Inflammatory macrophage treated with lipopolysaccharide for 1 hour (primary cell): ENCODE results near the gene IGSF3.
"Not testable (repeated sequence)": the region's sequence is repeated elsewhere in the genome, so short reads cannot be mapped to it uniquely, and the experiment has no call there.

Source experiments
- DNase-seq, 2 donors: peaks; one replicate each; pipeline ENCODE4 v3.0.0-alpha.2; 2020 to 2022

IGSF3 gene

DNA sequence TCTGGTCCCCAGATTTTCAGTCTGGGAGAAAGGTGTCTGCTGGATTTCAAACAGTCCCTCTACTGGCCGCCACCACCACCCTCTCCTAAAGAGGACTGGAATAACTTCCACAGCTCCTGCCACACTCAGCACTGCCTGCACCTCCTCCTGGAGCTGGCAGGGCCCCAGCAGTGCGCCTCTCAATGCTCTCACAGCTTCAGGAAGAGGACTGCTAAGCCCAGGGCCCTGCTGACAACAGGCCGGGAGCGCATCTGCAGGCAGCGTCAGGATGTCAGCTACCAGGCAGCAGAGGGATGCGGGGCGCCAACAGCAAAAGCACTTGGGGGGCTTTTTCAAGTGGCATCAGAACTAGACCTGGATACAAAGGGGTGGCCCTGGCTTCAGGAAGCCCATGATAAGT lies 40.2 kb downstream of the IGSF3 start:
- DNase-seq = not testable (repeated sequence)

DNA sequence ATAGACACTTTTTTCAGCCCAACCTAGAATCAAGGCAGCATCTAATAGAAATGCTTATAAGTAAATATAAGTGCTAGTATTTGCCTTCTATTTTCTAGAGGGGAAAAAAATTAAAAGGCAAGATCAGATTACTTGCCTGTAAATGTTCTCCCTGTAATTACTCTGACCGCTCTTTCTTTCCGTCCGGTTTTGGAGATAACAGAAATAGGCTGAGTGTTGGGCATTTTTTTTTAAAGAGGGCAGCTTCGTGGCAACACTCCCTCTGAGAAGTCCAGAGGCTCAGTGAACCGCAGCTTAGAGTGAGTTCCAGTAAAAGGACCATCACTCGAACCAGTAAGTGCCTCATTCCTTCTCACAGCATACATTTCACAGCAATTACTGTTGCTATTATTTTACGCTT lies 40.6 kb downstream of the IGSF3 start:
- not testable (repeated sequence) for DNase-seq

DNA sequence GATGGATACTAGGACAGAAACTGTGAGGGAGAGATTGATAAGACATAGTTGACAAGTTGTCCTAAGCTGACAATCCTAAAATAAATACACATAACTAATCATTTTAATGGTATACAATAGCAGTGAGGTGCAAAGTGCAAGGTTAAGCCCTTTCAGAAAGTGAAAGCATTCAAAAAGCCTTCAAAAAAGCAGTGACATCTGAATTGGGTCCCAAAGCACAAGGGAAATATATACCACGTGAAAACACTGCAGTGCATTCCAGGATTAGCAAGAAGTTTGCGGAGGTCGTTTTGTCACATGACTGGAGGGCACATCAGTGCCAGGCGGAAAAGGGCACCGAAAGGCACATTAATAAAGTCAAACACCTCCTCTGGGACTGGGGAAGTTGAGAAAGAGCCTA lies 42.4 kb downstream of the IGSF3 start:
- DNase-seq = not testable (repeated sequence)

DNA sequence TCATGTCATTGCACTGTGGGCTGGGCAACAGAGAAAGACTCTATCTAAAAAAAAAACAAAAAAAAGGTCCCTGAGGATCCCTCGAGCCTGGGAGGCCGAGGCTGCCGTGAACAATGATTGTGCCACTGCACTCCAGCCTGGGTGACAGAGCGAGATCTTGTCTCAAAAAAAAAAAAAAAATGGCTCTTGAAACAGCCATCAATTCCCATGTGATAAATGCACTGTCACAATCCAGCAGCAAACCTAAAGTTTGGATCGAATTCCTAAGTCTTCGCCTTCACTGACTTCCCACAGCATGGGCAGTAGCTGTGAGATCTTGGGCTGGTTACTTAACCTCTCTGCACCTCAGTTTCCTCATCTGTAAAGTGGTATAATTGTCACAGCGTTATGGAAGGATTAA lies 43.5 kb downstream of the IGSF3 start:
- DNase-seq = no peak

DNA sequence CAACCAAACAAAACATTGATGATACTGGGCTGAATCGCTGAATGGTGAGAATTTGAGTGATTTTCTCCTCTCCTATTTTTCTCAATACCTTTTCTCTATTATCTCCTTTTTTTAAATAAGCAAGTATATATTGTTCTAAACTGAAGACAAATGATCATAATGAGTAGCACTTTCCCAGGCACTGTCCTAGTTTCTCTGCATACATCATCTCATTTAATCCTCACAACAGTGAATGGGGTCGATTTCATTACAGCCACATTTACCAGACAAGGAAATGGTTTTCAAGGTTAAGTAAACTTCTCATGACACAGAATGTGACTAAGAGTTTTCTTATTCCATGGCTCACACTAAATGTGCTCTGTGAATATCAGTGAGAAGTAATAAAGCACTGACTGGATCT lies 45.0 kb downstream of the IGSF3 start:
- not testable (repeated sequence) for DNase-seq

DNA sequence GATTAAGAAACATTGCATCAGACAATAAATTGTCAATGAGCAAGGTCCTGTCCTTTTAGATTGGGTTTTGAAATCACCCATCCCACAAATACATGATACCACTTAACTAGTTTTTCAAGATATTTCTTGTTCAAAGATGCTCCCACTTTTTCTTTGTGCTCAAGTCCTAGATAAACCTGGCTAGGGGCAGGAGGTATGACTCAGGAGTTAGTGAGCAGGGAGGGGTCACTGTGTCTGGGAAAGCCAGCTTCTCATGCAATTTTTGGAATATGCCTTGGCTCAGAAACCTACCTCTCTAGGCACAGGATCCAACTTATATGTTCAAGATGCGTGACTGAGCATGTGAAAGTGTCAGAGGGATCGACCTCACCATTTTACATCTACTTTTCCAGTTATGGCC lies 45.8 kb downstream of the IGSF3 start:
- DNase-seq = not testable (repeated sequence)

DNA sequence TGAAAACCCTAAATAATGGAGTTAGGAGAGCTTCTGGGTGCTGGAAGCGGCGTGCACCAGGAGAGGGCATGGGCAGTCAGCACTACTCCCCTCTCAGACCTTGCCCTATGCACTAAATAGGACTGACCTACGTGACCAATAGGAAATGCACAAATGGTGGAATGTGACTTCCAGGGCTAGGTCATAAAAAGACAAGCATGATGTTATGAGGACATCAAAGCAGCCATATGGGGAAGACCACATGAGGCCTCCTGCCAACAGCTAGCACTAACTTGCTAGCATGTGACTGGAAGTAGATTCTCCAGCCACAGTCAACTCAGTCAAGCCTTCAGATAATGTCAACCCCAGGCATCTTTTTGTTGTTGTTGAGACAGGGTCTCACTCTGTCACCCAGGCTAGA lies 47.1 kb downstream of the IGSF3 start:
- not testable (repeated sequence) for DNase-seq

DNA sequence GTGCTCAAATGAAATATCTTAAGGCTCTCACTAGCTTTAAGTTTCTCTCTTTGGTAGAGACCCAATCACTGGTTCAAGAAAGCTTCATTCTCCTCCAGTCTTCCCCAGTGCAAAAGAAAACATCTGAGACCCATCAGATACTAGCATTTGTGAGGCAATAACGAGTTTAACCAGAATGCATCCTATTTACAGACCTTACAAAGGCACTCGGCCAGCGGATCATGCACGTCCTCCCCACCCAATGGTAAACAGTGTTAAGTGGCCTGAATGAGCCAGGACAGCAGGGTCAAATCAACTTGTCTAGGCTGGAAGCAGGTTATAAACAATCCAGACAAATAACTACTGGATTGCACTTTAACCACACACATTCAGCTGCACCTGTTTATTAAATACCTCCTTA lies 48.4 kb downstream of the IGSF3 start:
- DNase-seq = not testable (repeated sequence)

DNA sequence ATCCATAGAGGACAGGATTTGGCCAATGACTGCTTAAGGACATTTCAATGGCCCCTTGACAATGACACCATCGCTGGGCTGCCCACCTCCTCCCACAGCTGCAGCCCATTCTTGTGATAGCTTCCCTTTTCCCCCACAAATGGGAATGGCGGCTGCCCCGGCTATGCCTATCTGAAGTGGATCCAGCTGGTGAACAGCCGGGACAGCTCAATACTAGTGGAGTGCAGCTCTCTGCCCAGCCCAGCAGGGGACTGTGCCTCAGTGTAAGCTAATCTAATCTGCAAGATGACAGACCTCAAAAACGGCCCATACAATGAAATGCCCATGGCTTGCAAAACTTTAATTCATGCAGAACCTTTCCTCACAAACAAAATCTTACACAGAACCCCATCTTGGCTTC lies 49.7 kb downstream of the IGSF3 start:
- not testable (repeated sequence) for DNase-seq

DNA sequence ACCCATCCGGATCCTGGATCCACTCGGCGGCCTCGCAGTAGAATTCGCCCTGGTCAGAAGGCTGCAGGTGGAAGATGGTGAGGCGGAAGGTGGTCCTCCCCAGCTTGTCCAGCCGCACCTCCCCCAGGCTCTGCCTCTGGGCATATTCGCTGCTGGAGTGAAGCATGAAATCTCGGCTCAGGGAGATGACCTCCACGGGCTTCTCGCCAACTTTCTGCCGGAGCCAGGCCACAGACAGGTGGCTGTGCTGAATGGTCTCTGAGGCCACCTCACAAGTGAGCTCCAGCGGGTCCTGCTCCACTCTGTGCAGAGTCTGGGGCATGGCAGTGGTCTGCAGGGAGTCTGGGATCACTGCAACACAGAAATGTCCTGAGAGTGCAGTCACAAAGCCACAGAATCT lies 53.7 kb downstream of the IGSF3 start:
- DNase-seq = not testable (repeated sequence)

DNA sequence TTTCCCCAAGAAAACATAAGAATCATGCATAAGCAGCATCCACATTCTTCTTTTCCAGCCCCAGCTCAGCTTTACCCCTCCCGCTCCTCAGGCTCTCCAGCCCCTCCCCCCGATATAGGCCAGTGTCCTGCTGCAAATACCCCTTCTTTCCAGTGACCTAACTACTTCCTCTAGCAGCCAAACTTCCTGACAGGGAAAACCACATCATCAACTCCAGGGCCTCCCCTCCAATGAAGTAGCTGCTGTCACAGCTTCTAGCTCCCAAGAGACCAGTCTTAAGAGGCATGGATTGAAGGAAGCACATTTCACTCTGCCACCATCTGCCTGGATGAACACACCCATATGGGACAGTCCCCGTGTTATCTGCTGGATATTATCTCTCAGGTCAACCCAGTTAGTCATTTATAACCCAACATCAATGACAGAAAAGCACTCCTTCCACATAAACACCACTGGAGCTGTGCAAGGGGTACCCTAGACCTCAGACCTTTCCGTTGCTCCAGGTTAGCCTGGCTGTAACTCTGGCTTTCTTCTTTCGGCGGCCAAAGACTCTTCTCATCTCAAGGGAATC lies 57.6 kb downstream of the IGSF3 start:
- peak in 1 of 2 donors; percentile 19 for DNase-seq

DNA sequence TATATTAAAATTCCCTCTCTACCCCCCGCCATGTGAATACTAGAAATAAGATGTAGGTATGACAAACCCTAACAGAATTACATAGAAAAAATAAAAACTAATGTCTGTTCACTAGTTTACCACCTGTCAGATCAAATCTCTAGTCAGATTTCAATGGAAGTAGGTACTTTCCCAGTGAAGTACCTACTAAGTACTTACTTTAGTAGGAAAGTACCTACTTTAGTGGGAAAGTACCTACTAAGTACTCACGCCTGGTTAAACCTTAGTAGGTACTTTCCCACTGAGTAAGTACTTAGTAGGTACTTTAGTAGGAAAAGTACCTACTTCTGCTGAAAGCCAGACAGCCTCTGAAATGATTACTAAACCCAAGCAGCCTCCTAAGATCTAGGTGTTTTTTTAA lies 58.7 kb downstream of the IGSF3 start:
- DNase-seq = peak in 1 of 2 donors; percentile 31

DNA sequence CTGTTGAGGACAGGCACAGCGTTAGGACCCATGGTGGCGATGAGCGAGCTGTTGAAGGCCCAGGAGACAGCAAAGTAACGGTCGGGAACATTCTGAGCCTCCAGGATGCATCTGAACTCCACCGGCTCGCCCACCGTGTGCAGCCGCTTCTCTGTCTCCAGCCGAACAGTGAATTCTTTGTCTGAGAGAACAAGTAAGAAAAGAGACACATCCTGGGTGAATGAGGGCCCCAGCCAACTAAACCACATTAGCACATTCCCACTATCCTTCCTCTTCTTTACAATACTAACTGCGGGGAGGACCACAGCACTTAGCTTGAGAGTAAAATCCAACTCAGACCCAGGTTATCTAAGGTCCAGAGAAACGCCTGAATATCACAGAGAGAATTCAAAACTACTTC lies 59.4 kb downstream of the IGSF3 start:
- not testable (repeated sequence) for DNase-seq

DNA sequence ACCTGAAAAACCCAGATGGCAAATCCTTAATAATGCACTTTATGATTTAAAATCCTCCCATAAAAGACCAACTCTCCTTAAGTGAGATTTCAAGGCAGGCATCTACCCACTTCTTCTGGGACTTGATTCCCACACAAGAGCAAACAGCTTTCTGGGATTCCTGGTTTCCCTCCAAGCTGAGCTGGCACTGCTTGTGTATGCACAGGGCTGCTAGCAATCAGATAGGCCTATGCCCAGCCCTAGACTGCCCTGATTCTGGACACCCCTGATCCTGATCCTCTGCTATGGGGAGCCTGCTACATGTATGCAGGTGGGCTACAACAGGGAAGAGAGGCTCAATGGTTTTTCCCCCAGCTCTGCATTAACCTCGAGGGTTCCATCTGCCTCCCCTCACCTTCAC lies 60.1 kb downstream of the IGSF3 start:
- not testable (repeated sequence) for DNase-seq

DNA sequence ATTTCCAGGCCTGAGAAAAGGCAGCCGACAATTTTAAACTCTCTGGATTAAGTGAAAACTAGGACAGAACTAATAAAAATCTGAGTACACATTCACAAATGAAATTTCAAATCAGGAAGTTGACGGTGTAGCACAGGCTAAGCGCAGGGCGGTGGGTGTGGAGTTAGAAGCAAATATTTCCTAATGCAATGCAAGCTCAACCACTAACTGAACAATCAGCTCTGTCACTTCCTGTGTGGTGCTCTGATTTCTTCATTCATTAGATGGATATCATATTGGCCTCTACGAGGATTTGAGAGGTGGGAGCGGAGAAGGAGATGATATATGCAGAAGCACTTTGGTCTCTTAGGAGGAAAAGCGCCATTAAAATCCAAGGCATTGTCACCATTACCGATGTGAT lies 61.5 kb downstream of the IGSF3 start:
- peak; percentile 79 to 86 for DNase-seq

DNA sequence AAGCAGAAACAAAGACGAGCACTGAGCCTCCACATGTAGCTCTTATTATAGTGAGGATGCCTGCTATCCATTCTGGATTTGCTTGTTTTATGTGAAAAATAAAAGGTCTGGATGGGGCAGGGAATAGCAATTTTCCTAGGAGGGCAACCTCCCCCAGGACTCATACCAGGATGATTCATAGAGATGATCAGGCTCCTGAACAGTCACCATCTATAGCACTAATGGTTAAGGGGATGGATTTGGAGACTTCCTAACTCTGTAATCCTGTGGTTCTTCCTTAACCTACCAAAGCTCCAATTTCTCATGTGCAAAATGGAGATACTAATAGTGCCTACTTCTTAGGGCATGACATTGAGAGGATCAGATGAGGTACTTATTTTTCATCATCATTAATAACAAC lies 62.2 kb downstream of the IGSF3 start:
- DNase-seq = no peak

DNA sequence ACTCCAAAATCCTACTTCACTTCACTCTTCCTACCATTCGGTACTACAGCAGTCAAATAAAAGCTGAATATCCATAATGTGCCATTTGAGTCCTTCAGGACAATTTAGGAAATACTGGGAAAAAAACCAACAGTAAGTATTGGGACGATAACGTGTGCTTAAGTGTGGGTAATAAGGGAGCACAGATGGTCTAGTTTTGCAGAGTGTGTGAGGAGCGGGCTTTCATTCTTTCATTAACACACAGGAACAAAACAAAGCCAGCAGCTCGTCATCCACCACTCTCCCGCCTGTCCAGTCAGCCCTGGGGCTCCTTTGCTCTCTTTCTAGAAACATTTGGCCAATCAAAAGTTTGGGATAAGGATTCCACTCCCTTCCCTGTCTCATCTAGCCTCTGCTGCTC lies 63.1 kb downstream of the IGSF3 start:
- DNase-seq = not testable (repeated sequence)

DNA sequence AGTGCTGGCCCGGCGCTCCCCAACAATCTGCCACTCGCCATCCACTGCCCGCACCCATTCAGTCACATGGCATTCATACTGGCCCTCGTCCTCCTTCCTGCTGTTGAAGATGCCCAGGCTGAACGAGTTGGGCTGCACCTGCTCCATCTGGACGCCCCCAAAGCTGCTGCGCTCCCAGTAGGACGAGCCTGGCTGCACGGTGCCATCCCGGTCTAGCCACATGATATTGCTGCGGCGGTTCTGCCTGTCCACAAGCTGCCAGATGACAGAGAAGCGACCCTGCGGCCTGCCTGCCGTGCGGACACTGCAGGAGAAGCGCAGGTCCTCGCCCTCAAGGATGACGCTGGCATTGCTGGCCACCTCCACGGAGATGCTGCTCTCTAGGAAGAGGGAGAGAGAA lies 63.9 kb downstream of the IGSF3 start:
- not testable (repeated sequence) for DNase-seq

DNA sequence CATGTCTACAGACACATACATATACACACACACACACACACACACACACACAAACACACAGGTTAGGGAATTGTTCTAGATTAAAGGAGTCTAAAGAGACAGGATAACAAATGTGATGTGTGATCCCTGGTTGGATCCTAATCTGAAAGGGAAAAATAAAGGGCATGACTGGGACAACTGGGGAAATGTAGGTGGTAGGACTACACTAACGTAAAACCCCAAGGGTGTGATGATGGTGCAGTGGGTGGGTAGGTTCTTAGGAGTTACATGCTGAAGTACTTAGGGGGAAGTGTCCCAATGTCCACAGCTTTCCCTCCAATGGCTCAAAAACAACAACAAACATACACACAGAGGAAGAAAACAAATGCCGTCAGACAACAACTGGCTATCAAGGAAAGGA lies 68.2 kb downstream of the IGSF3 start:
- DNase-seq = peak; percentile 35 to 75

DNA sequence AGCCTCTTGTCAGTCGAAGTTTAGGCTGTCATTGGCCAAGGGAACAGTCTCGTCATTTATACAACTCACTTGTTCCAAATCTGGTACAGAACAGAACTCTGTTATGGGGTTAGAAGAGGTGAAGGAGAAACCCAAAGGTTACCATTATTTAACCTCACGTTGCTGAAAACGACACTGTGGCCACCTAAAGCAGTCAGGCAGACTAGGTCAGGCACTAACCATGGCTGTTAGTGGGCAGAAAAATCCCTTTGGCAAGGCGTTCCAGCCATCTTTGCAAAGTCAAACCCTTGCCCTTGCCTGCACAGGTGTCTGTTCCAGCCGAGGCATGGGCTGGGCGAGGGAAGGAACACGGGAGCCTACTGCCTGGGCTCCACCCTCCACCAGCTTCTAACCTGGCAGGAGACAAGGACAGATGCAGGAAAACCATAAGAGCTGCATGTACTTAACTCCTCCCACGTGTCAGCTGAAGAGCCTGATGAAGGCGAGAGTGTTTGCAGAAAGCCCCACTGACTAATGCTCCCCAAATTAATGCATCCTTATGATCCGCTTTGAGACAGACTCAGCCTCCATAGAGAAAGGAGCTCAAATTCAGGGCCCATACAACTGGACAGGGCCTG lies 69.0 kb downstream of the IGSF3 start:
- peak in 1 of 2 donors; percentile 74 for DNase-seq

DNA sequence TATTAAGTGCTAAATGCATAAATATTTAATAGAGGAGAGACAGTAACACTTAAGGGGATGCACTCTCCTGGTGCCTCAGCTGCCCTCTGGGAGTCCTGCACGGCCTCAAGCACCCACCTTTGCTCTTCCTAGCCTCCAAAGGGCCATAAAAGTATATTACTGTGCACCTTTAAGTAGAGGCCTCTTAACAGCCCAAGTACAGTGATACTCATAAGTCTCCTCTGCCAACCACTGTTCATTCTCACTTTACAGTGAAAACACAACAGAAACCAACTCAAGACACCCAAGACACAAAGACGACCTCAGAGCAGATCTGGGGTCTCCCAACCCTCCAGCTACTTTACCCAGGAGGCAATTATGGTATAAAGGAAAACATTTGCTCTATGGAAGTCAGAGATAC lies 70.1 kb downstream of the IGSF3 start:
- DNase-seq = not testable (repeated sequence)

DNA sequence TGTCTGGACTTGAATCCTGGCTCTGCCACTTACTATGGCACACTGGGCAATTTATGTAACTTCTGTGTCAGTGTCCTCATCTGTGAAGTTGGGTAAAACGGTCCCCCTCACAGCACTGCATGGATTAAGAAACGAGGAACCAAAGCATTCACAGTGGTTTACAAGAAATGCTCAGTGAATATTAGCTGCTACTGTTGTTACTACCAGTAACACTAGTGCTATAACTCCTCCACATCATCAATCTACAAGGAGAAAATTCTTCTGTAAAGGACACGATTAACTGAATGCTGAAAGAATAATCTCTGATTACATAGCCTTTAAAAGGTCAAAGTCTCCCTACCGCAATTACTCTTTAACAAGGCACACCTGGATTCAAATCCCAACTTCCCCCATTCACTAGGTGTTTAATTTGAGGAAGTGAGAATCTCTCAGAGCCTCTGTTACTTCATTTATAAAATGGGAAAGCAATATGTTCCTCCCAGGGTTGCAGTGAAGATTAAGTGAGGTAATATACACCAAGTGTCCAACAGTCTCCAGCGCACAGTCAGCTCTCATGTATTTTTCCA lies 70.7 kb downstream of the IGSF3 start:
- peak in 1 of 2 donors; percentile 21 for DNase-seq

DNA sequence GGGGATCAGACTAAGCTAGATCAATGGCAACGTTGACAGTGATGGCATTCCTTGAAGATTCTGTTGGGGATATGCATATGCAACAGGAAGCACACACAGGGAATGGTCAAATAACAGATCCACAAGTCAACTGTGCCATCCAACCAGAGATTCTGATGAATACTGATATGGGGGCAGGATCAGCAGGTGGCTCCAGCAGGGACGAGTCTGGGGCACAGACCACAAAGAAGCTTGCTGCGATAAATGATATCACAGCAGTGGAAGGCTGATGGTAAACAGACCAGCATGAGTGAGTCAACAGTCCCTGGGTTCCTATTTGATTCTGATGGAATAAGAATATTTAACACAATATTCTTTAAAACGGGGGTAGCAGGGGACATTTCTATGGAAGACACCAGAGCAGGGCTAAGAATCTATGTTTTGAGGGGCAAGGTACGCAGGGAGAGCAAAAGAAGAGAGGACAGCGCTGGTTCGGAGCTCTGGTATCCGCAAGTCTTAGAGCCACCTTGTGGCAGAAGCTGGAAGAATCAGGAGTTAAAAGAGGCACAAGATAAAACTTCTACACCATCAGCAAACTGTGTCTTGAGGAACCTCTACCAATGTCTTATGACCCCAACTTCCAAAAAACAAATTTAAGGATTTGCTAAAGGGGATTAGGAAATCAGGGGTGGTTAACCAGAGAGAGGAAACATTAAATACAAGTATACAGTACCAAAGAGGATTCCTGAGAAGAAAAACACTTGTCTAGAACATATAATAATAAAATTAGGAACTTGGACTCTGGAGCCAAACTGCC lies 71.4 kb downstream of the IGSF3 start:
- peak; percentile 39 to 61 for DNase-seq
